Stomach (tissue), 9 donors: Measurements from ENCODE around the gene ARL6IP5. TPM values are rescaled to one million over a fixed set of nuclear protein-coding genes. Genes with fewer than 3 reads are reported as not detected.

Experiments
- DNase-seq, 2 donors: peaks; one replicate each; pipeline versions ENCODE4 v3.0.0 to v3.0.0-alpha.2; 2013 to 2019
- H3K27ac ChIP-seq, 5 donors: fragments of 200-600 bp in 4 of 5; sonication (generic) in 4 of 5; one replicate each; pipeline ENCODE4 v1.5.1; 2013 to 2019; ENCODE audit warnings: mild to moderate bottlenecking in 1 of 5, moderate library complexity in 1 of 5
- H3K27me3 ChIP-seq, 3 donors: fragments of 200-600 bp; sonication (generic); one replicate each; pipeline ENCODE4 v1.5.1; 2017 to 2019; ENCODE audit warnings: mixed run types in 1 of 3
- H3K36me3 ChIP-seq, 4 donors: fragments of 200-600 bp; sonication (generic); 1 replicate in 3 of 4; 2 replicates in 1 of 4; pipeline ENCODE4 v1.5.1; 2016 to 2019
- H3K4me1 ChIP-seq, 4 donors: fragments of 200-600 bp; sonication (generic); one replicate each; pipeline ENCODE4 v1.5.1; 2016 to 2019
- H3K4me3 ChIP-seq, 4 donors: fragments of 200-600 bp; sonication (generic) in 3 of 4; one replicate each; pipeline ENCODE4 v1.5.1; 2016 to 2019; ENCODE audit warnings: mild to moderate bottlenecking in 1 of 4
- H3K9me3 ChIP-seq, 4 donors: fragments of 200-600 bp; sonication (generic); one replicate each; pipeline ENCODE4 v1.5.1; 2016 to 2019
- EP300 ChIP-seq: sonication (generic); formaldehyde crosslinking; IDR thresholded peaks from one replicate; pipeline ENCODE4 v1.6.1; 2017; ENCODE audit warnings: antibody characterized with exemption
- POLR2A ChIP-seq, 4 donors: fragments of 450-650 bp; IDR thresholded peaks; one replicate each; pipeline ENCODE4 v1.6.1; 2016; ENCODE audit warnings: antibody characterized with exemption in 4 of 4, control low read depth in 2 of 4, mild to moderate bottlenecking in 1 of 4, moderate library complexity in 1 of 4
- POLR2AphosphoS5 ChIP-seq, 3 donors: sonication (generic); formaldehyde crosslinking; IDR thresholded peaks; one replicate each; pipeline ENCODE4 v1.6.1; 2016; ENCODE audit warnings: antibody characterized with exemption in 3 of 3
- WGBS, 5 donors: extraction: QIAGEN DNeasy Blood & Tissue Kit in 3 of 5; methylation state at CpG; one replicate each; pipeline versions ENCODE4 v1.1.5 to v1.1.7; 2013 to 2018; 5-methylcytosine and 5-hydroxymethylcytosine counted together
- intact Hi-C: fragments of 100-400 bp; cut with DNase I; formaldehyde crosslinking; loops from one replicate; pipeline ENCODE4 v1.15.1; 2023; ENCODE audit warnings: low total_unique reads
- polyA plus RNA-seq, 3 donors: library from polyadenylated mRNA; stranded (reverse); fragments of 200-250 nt; gene quantifications; one replicate each; pipeline ENCODE4 v1.2.3, GENCODE V29; 2013
- total RNA-seq, 5 donors: library from RNA; depleted of rRNA; stranded (reverse); fragments of >200 nt; gene quantifications; one replicate each; pipeline versions ENCODE4 v1.1.0 to v1.2.3, GENCODE V29; 2014 to 2016
- TF ChIP-seq, protein P1 (sequence below), 7 experiments: fragments of 450-650 bp in 4 of 7; fragments of 200-600 bp in 3 of 7; sonication (generic) in 3 of 7; IDR thresholded peaks; one replicate each; pipeline ENCODE4 v1.5.1; 2016 to 2019; ENCODE audit warnings: antibody characterized with exemption in 7 of 7, control low read depth in 2 of 7, mild to moderate bottlenecking in 1 of 7
- donor health status: healthy with polysubstance abuse.
- donor health status: Bipolar disorder and iron deficiency.
- donor health status: healthy.

The ARL6IP5 gene
- total and polyA plus RNA-seq, 8 donors: 13.4 to 74.2 (median 49.1) TPM

DNA sequence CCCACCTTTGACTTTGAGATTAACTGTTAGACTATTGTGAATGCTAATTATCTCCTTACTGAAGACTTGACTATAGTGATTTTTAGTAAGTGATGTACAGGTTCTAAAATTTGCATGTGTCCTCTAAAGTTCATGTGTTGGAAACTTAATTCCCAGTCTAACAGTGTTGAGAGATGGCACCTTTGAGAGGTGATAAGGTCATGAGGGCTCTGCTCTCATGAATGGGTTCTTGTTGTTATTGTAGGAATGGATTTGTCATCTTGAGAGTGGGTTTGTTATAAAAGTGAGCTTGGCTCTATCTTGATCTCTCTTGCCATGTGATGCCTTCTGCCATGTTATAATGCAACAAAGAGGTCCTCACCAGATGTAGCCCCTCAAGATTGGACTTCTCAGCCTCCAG, 56.6 kb downstream of the ARL6IP5 start:
- Histone ChIP-seq H3K27ac (no peak overlapping the region), H3K4me3 (no peak overlapping the region), H3K27me3 (no peaks in the 10 kb centered on the region), H3K36me3 (no peaks in the 10 kb centered on the region), H3K9me3 (no peaks in the 10 kb centered on the region), H3K4me1 (no peaks in the 10 kb centered on the region)
- intact Hi-C loops: no loop called here
- TF ChIP-seq, protein P1, sequence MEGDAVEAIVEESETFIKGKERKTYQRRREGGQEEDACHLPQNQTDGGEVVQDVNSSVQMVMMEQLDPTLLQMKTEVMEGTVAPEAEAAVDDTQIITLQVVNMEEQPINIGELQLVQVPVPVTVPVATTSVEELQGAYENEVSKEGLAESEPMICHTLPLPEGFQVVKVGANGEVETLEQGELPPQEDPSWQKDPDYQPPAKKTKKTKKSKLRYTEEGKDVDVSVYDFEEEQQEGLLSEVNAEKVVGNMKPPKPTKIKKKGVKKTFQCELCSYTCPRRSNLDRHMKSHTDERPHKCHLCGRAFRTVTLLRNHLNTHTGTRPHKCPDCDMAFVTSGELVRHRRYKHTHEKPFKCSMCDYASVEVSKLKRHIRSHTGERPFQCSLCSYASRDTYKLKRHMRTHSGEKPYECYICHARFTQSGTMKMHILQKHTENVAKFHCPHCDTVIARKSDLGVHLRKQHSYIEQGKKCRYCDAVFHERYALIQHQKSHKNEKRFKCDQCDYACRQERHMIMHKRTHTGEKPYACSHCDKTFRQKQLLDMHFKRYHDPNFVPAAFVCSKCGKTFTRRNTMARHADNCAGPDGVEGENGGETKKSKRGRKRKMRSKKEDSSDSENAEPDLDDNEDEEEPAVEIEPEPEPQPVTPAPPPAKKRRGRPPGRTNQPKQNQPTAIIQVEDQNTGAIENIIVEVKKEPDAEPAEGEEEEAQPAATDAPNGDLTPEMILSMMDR (IDR thresholded peaks at IDR 0.05): no peak
- TF ChIP-seq EP300: no peak
- no peak for DNase-seq

DNA sequence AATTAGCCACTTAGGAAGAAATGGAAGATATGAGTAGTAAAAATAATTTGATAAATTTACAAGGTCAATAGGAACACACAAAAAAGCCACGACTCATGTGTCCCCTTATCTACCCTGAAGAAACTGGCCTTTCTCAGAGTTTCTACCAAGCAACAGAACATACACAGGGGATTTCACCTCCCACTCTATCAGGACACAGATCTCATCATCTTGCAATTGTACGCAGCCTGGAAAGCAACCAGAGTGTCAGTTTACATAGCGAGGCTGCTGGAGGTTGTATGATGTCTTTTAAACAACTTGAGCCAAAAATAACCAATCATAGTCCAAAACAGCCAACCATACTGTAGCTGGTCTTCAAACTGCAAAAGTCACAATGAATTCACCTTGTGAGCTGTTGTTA, 57.4 kb downstream of the ARL6IP5 start:
- TF ChIP-seq POLR2AphosphoS5 (IDR thresholded peaks at IDR 0.05) (no peak), EP300 (no peak), POLR2A (IDR thresholded peaks at IDR 0.05) (no peak)
- TF ChIP-seq, protein P1 (IDR thresholded peaks at IDR 0.05): no peak
- no peaks in the 10 kb centered on the region for H3K36me3 ChIP-seq
- no peak overlapping the region for H3K27ac ChIP-seq
- 41 to 46% (median 42%) methylated on average over 3 of the region's 3 CpGs for WGBS, 5 donors
- no peak overlapping the region for H3K4me3 ChIP-seq
- H3K9me3 ChIP-seq: no peaks in the 10 kb centered on the region
- H3K27me3 ChIP-seq: no peaks in the 10 kb centered on the region
- DNase-seq: no peak
- intact Hi-C loops: no loop called here
- no peaks in the 10 kb centered on the region for H3K4me1 ChIP-seq

DNA sequence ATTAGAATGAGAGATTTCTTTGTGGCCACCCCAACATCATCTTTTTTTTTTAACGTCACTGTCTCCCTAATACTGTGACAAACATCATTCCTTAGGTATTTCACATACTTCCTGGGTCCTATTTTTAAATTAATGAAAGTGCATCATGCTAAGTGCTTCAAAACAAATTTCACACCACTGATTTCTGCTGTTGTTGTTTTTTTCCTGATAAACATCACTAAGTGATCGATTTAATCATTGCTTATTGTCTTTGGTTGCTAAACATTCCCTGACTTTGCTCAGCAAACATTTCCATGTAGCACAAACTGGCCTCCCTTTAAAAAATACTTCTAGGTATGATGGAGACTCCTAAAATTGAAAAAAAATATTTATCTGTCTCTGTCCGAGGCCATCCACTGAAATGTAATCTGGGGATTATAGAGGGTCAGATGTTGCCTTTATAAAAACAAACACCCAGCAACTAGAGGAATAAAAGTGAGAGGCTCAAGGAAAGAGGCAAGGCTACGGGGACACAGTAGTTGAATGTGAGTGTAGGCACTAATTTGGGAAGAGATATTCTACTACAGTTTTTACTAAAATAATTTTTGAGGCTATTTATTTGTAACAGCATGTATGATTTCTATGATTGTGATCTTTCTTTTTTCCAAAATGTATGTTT, 58.2 kb downstream of the ARL6IP5 start:
- intact Hi-C loops: no loop called here
- Histone ChIP-seq H3K9me3 (no peaks in the 10 kb centered on the region), H3K4me1 (no peaks in the 10 kb centered on the region), H3K27me3 (no peaks in the 10 kb centered on the region), H3K27ac (no peak overlapping the region), H3K4me3 (no peak overlapping the region), H3K36me3 (no peaks in the 10 kb centered on the region)
- WGBS, 5 donors: 58 to 64% (median 63%) methylated on average over 4 of the region's 4 CpGs
- no peak for DNase-seq
- TF ChIP-seq, protein P1 (IDR thresholded peaks at IDR 0.05): no peak

DNA sequence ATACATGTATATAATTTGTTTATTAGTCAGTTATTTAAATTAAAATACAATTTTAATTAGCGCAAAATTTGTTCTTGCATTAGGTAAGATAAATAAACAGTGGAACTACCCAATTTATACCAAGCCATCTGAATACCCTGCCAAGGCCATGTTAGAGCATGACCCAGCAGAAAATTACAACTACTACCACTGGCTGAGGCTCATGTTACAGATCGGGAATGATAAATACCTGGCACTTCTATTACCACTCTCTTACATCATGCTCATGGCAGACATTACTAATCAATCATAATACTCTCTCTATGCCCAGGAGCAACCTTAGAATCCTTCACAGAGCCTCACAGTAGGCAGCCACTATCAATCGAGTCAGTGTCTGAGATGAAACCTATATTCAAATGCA, 58.9 kb downstream of the ARL6IP5 start:
- Histone ChIP-seq H3K4me1 (no peaks in the 10 kb centered on the region), H3K4me3 (no peak overlapping the region), H3K27ac (no peak overlapping the region), H3K36me3 (no peaks in the 10 kb centered on the region), H3K27me3 (no peaks in the 10 kb centered on the region), H3K9me3 (no peaks in the 10 kb centered on the region)
- intact Hi-C loops: no loop called here
- 80 to 87% (median 82%) methylated on average over 3 of the region's 3 CpGs for WGBS, 5 donors
- no peak for DNase-seq
- TF ChIP-seq, protein P1 (IDR thresholded peaks at IDR 0.05): no peak
- TF ChIP-seq POLR2AphosphoS5 (IDR thresholded peaks at IDR 0.05): no peak
- TF ChIP-seq POLR2A (IDR thresholded peaks at IDR 0.05): no peak
- no peak for TF ChIP-seq EP300
